Coronary artery (tissue), 2 donors: ENCODE results near the gene MADD.
"Not testable (repeated sequence)": the region's sequence is repeated elsewhere in the genome, so short reads cannot be mapped to it uniquely, and the experiment has no call there.

Experiments used
- DNase-seq: peaks from one replicate; pipeline ENCODE4 v3.0.0-alpha.2; 2017; ENCODE audit warnings: low spot score
- H3K27ac ChIP-seq, 2 donors: fragments of 200-600 bp; sonication (generic); one replicate each; pipeline ENCODE4 v1.5.1; 2016 to 2019
- H3K4me3 ChIP-seq: fragments of 200-600 bp; sonication (generic); 2 replicates; pipeline ENCODE4 v1.5.1; 2016; ENCODE audit warnings: mild to moderate bottlenecking, moderate library complexity
- TF ChIP-seq, protein P1 (sequence below): fragments of 200-600 bp; sonication (generic); IDR thresholded peaks from one replicate; pipeline ENCODE4 v1.5.1; 2019; ENCODE audit warnings: antibody characterized with exemption

MADD gene

DNA sequence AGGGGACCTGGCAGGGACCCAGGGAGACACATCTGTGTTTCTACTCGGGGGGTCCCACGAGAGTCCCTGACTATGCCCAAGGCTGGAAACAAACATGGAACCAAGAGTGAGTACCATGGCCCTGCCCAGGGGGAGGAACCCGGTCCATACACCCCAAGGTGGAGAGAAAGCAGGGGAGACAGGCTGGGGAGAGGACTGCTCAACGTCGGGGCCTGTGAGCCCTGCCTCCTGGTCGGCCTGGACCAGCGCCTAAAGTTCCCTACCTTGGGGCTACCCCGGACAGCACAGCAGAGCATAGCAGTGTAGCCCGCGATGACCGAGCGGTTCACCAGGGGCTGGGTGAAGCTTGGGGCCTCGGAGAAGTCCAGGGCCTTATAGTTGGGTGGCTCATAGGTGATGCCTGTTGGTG is 62.4 kb downstream of the MADD start:
- Histone ChIP-seq H3K4me3 (no peak overlapping the region), H3K27ac (no peak overlapping the region)
- peak; percentile 62 for DNase-seq
- TF ChIP-seq, protein P1, sequence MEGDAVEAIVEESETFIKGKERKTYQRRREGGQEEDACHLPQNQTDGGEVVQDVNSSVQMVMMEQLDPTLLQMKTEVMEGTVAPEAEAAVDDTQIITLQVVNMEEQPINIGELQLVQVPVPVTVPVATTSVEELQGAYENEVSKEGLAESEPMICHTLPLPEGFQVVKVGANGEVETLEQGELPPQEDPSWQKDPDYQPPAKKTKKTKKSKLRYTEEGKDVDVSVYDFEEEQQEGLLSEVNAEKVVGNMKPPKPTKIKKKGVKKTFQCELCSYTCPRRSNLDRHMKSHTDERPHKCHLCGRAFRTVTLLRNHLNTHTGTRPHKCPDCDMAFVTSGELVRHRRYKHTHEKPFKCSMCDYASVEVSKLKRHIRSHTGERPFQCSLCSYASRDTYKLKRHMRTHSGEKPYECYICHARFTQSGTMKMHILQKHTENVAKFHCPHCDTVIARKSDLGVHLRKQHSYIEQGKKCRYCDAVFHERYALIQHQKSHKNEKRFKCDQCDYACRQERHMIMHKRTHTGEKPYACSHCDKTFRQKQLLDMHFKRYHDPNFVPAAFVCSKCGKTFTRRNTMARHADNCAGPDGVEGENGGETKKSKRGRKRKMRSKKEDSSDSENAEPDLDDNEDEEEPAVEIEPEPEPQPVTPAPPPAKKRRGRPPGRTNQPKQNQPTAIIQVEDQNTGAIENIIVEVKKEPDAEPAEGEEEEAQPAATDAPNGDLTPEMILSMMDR, result no peak

DNA sequence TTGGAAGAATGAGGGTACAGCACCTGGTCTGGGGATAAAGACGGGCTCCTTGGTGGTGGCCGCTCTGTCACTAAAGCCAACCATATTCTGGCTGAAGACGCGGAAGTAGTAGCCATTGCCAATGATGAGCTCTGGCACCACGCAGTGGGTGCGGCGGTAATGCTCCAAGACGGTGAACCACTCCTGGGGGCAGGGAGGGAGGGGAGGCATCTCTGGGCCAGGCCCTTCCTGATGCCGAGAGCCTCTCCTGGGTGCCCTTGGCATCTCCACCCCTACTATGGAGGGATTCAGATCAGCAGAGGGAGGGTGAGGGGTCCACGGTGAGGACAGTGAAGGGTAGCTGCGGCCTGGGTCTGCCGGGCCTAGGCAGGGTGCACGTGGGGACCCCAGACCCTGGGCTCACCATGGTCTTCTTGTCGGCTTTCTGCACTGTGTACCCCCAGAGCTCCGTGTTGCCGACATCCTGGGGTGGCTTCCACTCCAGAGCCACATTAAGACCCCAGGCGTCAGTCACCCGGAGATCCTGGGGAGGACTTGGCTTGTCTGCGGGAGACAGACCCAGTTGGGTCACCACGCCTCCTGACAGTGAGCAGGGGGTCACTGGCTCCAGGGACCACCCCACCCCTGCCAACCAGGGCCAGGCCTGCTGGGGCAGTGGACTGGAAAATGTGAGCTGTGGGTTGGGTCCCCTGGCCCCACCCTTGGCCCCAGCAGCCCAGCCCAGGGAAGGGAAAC is 63.0 kb downstream of the MADD start:
- TF ChIP-seq, protein P1, result no peak
- no peak overlapping the region for H3K27ac ChIP-seq
- DNase-seq, result no peak

DNA sequence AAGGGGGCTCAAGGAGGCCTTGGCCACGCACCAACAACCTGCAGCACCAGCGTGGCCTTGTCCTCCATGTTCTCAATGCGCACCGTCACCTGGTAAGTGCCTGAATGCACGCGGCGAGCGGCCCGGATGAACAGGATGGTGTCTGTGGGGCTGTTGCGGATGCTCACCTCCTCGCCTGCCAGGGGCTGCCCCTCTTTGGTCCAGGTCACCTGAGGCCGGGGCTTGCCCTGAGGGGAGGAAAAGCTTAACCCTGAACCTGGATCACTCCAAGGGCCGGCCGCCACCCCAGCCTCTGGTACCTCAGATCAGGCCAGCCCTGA is 63.6 kb downstream of the MADD start:
- no peak for DNase-seq
- Histone ChIP-seq H3K27ac (no peak overlapping the region), H3K4me3 (no peak overlapping the region)
- TF ChIP-seq, protein P1, result no peak

More for the DNA sequence above, 63.0 kb downstream of the MADD start:
- H3K4me3 ChIP-seq, result no peak overlapping the region

DNA sequence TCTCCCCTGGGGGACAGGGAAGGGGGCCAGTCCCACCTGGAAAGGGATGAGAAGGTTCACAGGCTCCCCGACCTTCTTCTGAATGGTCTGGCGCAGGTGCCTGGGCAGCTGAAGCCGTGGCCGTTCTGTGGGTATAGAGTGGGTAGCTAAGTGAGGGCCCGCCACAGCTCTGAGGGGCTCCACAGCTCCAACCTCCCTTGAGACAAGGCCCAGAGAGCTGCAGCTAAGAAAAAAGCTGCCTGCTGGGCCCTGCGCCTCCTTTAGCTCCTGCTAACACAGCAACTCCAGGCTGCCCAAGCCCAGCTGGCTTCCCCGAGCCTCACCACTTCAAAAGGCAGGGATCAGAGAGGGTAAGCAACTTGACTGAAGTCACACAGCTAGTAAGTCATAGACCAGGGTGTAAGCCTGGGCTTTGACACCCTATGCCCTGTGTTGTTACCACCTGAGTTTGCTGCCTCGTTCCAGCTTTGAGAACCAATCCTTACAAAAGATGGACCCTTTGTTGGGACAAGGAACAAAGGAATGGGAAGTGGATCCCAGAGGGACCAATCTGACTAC is 64.0 kb downstream of the MADD start:
- TF ChIP-seq, protein P1, result no peak
- Histone ChIP-seq H3K27ac (no peak overlapping the region), H3K4me3 (no peak overlapping the region)
- DNase-seq, result no peak

DNA sequence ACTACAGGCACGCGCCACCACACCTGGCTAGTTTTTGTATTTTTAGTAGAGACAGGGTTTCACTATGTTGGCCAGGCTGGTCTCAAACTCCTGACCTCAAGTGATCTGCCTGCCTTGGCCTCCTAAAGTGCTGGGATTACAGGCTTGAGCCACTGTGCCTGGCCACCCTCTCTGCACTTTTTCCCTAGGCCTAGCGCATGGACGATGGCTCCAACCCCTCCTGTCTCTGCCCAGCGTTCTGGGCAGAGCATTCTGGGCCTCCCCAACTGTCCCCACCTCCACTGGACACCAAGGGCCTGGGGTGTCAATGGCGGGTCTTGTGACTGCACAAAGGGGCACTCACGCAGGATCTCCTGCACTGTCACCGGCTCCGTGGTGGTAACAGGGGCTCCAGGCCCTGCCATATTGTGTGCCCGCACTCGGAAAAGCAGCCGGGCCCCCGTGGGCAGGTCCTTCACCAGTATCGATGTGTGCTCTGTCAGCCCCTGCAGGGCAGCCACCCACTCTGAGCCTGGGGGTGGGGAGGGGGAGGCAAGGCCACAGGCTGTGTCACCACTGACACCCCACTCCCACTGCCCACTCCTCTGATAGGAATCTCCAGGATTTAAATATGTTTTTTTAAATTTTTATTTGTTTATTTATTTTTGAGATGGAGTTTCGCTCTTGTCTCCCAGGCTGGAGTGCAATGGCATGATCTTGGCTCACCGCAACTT is 64.9 kb downstream of the MADD start:
- not testable (repeated sequence) for H3K4me3 ChIP-seq, DNase-seq, H3K27ac ChIP-seq

DNA sequence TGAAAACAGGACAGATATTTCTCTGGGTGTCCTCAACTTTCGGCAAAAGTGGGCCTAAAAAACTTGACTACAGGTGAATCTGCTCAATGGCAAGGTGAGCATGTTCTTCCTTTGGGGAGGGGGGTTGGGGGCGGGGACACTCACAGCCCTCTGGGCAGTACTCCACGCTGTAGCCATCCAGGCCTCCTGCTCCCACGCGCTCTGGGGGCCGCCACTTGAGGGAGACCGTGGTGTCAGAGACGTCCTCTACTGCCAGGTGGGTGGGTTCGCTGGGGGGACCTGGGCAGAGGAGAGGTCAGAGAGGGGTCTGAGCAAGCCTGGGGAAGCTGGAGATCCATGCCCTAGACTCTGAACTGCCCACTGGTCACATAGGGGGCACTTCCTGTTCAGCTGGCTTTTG is 65.8 kb downstream of the MADD start:
- Histone ChIP-seq H3K27ac (no peak overlapping the region), H3K4me3 (no peak overlapping the region)
- TF ChIP-seq, protein P1, result no peak
- no peak for DNase-seq

DNA sequence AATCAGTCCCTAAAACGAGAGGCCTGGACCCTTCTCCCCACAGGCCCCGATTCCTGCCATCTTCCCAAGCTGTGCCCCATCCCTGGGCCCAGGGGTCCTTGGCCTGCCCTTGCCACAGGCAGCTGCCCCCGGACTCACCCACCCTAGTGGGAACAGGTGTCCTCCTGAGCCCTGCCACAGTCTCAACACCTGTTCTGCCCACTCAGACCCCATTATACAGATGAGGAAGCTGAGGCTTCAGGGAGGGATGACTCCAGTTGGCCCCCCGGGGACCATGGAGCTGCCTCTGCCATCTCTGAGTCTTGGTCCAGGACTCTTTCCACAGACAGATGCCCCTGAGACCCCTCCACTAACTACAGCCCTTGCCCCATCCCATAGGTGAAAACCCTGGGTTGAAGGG is 66.7 kb downstream of the MADD start:
- Histone ChIP-seq H3K4me3 (no peak overlapping the region), H3K27ac (no peak overlapping the region)
- DNase-seq, result no peak
- TF ChIP-seq, protein P1, result no peak
